ENCODE data around the gene SEPTIN5. TPM values are rescaled to one million over a fixed set of nuclear protein-coding genes. Genes with fewer than 3 reads are reported as not detected.
A peak's percentile ranks its signal among the peaks of the same experiment; 100 is the strongest.

SEPTIN5 gene
- total RNA-seq, 1 donor from 2014 or later = 0.44 TPM

- DNase-seq = no peak
- H3K36me3 Mint-ChIP-seq (ENCODE audit: low read depth) = no peaks in the 10 kb centered on the region
- no peaks in the 10 kb centered on the region for H3K9me3 Mint-ChIP-seq
- intact Hi-C loops (cut with micrococcal nuclease) = no loop called here
- no peak overlapping the region for H3K27ac Mint-ChIP-seq
- H3K27me3 Mint-ChIP-seq = peaks cover 55% of the 10 kb centered on the region
- H3K4me1 Mint-ChIP-seq = peaks cover 21% of the 10 kb centered on the region
- H3K4me3 Mint-ChIP-seq = peak overlapping the region; percentile 58
These were observed 41.5 kb downstream of the SEPTIN5 start for GRCh38 chr22:19755722-19756287.

- Mint-ChIP-seq H3K9me3 (no peaks in the 10 kb centered on the region), H3K36me3 (ENCODE audit: low read depth) (no peaks in the 10 kb centered on the region), H3K4me3 (peak overlapping the region; percentile 65), H3K27me3 (peaks cover 56% of the 10 kb centered on the region), H3K4me1 (peaks cover 21% of the 10 kb centered on the region), H3K27ac (no peak overlapping the region)
- DNase-seq = peak; percentile 91
- intact Hi-C loops (cut with micrococcal nuclease) = no loop called here
These were observed 42.2 kb downstream of the SEPTIN5 start for GRCh38 chr22:19756288-19757128.

- Mint-ChIP-seq H3K36me3 (ENCODE audit: low read depth) (no peaks in the 10 kb centered on the region), H3K9me3 (no peaks in the 10 kb centered on the region), H3K27ac (no peak overlapping the region), H3K4me1 (peaks cover 22% of the 10 kb centered on the region), H3K27me3 (peaks cover 63% of the 10 kb centered on the region), H3K4me3 (peak overlapping the region; percentile 33)
- DNase-seq = no peak
- intact Hi-C loops (cut with micrococcal nuclease) = no loop called here
These were observed 43.1 kb downstream of the SEPTIN5 start for GRCh38 chr22:19757140-19757984.

DNA sequence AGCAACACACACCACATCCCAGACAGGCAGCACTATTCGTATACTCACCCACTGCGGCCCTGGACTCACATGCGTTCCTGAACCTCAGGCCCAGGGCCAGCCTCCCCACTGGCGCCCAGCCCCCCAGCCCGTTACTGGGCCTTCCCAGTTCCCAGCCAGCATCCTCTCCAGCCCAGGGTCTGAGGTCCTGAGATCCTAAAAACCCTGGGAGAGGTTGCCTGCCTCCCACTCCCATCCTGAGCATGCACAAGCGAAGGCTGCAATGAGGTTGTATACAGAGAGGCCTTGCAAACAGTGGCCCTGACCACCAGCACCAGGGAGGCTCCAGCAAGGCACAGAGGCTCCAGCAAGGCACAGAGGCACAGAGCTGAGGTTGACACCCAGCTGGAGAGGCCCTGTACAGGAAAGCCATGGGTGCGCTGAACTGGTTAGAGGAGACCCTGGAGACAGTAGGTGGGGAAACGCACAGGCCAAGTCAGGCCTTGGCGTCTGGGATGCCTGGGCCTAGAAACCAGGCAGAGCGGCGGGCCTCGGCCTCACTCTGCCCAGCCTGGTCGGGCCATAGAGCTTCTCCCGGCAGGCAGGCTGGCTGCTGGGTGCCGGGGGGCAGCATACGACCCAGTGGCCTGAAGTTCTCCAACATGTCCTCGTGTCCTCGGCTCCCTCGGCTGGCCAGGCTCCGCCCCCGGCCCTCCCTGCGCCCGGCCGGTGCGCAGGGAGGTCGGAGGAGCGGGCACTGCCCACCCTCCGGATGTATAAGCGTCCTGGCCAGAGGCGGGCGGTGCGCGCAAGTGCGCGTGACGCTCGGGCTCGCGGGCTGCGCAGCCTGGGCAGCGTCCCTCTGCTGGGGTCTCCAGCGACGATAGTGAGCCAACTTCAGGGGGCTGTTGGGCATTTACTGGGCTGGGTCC lies 43.9 kb downstream of the SEPTIN5 start:
- intact Hi-C loops (cut with micrococcal nuclease) = no loop called here
- H3K4me1 Mint-ChIP-seq = peaks cover 22% of the 10 kb centered on the region
- H3K36me3 Mint-ChIP-seq (ENCODE audit: low read depth) = no peaks in the 10 kb centered on the region
- no peak for DNase-seq
- no peak overlapping the region for H3K27ac Mint-ChIP-seq
- no peaks in the 10 kb centered on the region for H3K9me3 Mint-ChIP-seq
- H3K27me3 Mint-ChIP-seq = peaks cover 64% of the 10 kb centered on the region
- peak overlapping the region; percentile 33 for H3K4me3 Mint-ChIP-seq

- Mint-ChIP-seq H3K27ac (no peak overlapping the region), H3K4me3 (no peak overlapping the region), H3K4me1 (peaks cover 22% of the 10 kb centered on the region), H3K9me3 (no peaks in the 10 kb centered on the region), H3K36me3 (ENCODE audit: low read depth) (no peaks in the 10 kb centered on the region), H3K27me3 (peaks cover 67% of the 10 kb centered on the region)
- intact Hi-C loops (cut with micrococcal nuclease) = loop anchor here (1.0 kb wide), 1 partner anchor 8 kb away; no protein-coding TSS in a partner anchor
- DNase-seq = no peak
These were observed 44.7 kb downstream of the SEPTIN5 start for GRCh38 chr22:19758896-19759426.

GRCh38 chr22:19759427-19760057 lies 45.2 kb downstream of the SEPTIN5 start:
- Mint-ChIP-seq H3K36me3 (ENCODE audit: low read depth) (no peaks in the 10 kb centered on the region), H3K27ac (peak overlapping the region; percentile 67), H3K27me3 (peaks cover 65% of the 10 kb centered on the region), H3K4me1 (peaks cover 22% of the 10 kb centered on the region), H3K4me3 (peak overlapping the region; percentile 72), H3K9me3 (no peaks in the 10 kb centered on the region)
- intact Hi-C loops (cut with micrococcal nuclease) = loop anchor here (1.0 kb wide), 1 partner anchor 8 kb away; no protein-coding TSS in a partner anchor
- no peak for DNase-seq

GRCh38 chr22:19760058-19760950 lies 46.0 kb downstream of the SEPTIN5 start, which contains the start of gene TBX1:
TSS of gene TBX1 (plus strand) at chr22:19760778. CDS start at chr22:19760844, 66 bp downstream.
- no peak for DNase-seq
- intact Hi-C loops (cut with micrococcal nuclease) = no loop called here
- H3K27me3 Mint-ChIP-seq = peaks cover 67% of the 10 kb centered on the region
- peaks cover 22% of the 10 kb centered on the region for H3K4me1 Mint-ChIP-seq
- peak within 1 kb of the TSS; percentile 67 for H3K27ac Mint-ChIP-seq
- peak within 1 kb of the TSS; percentile 72 for H3K4me3 Mint-ChIP-seq
- no peaks in the 10 kb centered on the region for H3K36me3 Mint-ChIP-seq (ENCODE audit: low read depth)
- no peaks in the 10 kb centered on the region for H3K9me3 Mint-ChIP-seq

GRCh38 chr22:19760951-19761724 lies 46.8 kb downstream of the SEPTIN5 start:
- peaks cover 19% of the 10 kb centered on the region for H3K4me1 Mint-ChIP-seq
- peak overlapping the region; percentile 42 for H3K4me3 Mint-ChIP-seq

GRCh38 chr22:19761725-19762567 lies 47.6 kb downstream of the SEPTIN5 start:
- peaks cover 61% of the 10 kb centered on the region for H3K27me3 Mint-ChIP-seq
- H3K4me3 Mint-ChIP-seq = peak overlapping the region; percentile 42
- peaks cover 17% of the 10 kb centered on the region for H3K4me1 Mint-ChIP-seq
- H3K9me3 Mint-ChIP-seq = no peaks in the 10 kb centered on the region
- H3K36me3 Mint-ChIP-seq (ENCODE audit: low read depth) = no peaks in the 10 kb centered on the region
- intact Hi-C loops (cut with micrococcal nuclease) = no loop called here
- H3K27ac Mint-ChIP-seq = no peak overlapping the region
- no peak for DNase-seq

More at GRCh38 chr22:19760951-19761724, 46.8 kb downstream of the SEPTIN5 start:
- no peaks in the 10 kb centered on the region for H3K36me3 Mint-ChIP-seq (ENCODE audit: low read depth)
- DNase-seq = no peak
- H3K27me3 Mint-ChIP-seq = peaks cover 65% of the 10 kb centered on the region
- no peaks in the 10 kb centered on the region for H3K9me3 Mint-ChIP-seq
- intact Hi-C loops (cut with micrococcal nuclease) = no loop called here
- H3K27ac Mint-ChIP-seq = no peak overlapping the region

GRCh38 chr22:19762568-19763457 lies 48.5 kb downstream of the SEPTIN5 start:
- Mint-ChIP-seq H3K9me3 (no peaks in the 10 kb centered on the region), H3K27me3 (peaks cover 62% of the 10 kb centered on the region), H3K4me3 (no peak overlapping the region), H3K36me3 (ENCODE audit: low read depth) (peaks cover 2% of the 10 kb centered on the region), H3K27ac (no peak overlapping the region), H3K4me1 (peaks cover 14% of the 10 kb centered on the region)
- DNase-seq = no peak
- intact Hi-C loops (cut with micrococcal nuclease) = no loop called here

All from activated CD4-positive, alpha-beta T cell treated with anti-CD3 and anti-CD28 coated beads, Interleukin-2, amount 10 ng/mL, durations not matched to agents 24 days and 14 days (primary cell).